Sigmoid colon (tissue), 4 donors: ENCODE results near the gene COL12A1.

Source experiments
- EP300 ChIP-seq, 4 donors: sonication (generic); formaldehyde crosslinking; IDR thresholded peaks; one replicate each; pipeline ENCODE4 v1.6.1; 2017; ENCODE audit warnings: antibody characterized with exemption in 4 of 4
- POLR2A ChIP-seq, 2 donors: fragments of 450-650 bp; IDR thresholded peaks; one replicate each; pipeline ENCODE4 v1.6.1; 2016; ENCODE audit warnings: antibody characterized with exemption in 2 of 2, mild to moderate bottlenecking in 2 of 2, moderate library complexity in 2 of 2
- POLR2AphosphoS5 ChIP-seq, 4 donors: sonication (generic); formaldehyde crosslinking; IDR thresholded peaks; one replicate each; pipeline ENCODE4 v1.6.1; 2017; ENCODE audit warnings: antibody characterized with exemption in 4 of 4
- TF ChIP-seq, protein P1 (sequence below), 4 experiments: fragments of 450-650 bp in 3 of 4; fragments of 200-600 bp in 1 of 4; IDR thresholded peaks; one replicate each; pipeline ENCODE4 v1.5.1; 2016 to 2019; ENCODE audit warnings: antibody characterized with exemption in 4 of 4, mild to moderate bottlenecking in 3 of 4, moderate library complexity in 2 of 4

GRCh38 chr6:75101896-75102295 is 104.0 kb downstream of the COL12A1 start:
- TF ChIP-seq POLR2A (IDR thresholded peaks at IDR 0.05), result no peak
- TF ChIP-seq, protein P1, sequence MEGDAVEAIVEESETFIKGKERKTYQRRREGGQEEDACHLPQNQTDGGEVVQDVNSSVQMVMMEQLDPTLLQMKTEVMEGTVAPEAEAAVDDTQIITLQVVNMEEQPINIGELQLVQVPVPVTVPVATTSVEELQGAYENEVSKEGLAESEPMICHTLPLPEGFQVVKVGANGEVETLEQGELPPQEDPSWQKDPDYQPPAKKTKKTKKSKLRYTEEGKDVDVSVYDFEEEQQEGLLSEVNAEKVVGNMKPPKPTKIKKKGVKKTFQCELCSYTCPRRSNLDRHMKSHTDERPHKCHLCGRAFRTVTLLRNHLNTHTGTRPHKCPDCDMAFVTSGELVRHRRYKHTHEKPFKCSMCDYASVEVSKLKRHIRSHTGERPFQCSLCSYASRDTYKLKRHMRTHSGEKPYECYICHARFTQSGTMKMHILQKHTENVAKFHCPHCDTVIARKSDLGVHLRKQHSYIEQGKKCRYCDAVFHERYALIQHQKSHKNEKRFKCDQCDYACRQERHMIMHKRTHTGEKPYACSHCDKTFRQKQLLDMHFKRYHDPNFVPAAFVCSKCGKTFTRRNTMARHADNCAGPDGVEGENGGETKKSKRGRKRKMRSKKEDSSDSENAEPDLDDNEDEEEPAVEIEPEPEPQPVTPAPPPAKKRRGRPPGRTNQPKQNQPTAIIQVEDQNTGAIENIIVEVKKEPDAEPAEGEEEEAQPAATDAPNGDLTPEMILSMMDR (IDR thresholded peaks at IDR 0.05), result no peak
- TF ChIP-seq EP300 (IDR thresholded peaks at IDR 0.05), result no peak
- no peak for TF ChIP-seq POLR2AphosphoS5 (IDR thresholded peaks at IDR 0.05)
